HG03520 (cell line): Measurements from ENCODE around the gene PAQR8.
A peak's percentile ranks its signal among the peaks of the same experiment; 100 is the strongest.
"Not testable (repeated sequence)": the region's sequence is repeated elsewhere in the genome, so short reads cannot be mapped to it uniquely, and the experiment has no call there.

Experiments
- ATAC-seq: cut with Tn5 transposase; IDR thresholded peaks from one replicate; pipeline ENCODE4 v1.9.1; 2021; ENCODE audit warnings: mild to moderate bottlenecking, moderate library complexity; ENCODE audit not compliant: unreplicated experiment

The PAQR8 gene

DNA sequence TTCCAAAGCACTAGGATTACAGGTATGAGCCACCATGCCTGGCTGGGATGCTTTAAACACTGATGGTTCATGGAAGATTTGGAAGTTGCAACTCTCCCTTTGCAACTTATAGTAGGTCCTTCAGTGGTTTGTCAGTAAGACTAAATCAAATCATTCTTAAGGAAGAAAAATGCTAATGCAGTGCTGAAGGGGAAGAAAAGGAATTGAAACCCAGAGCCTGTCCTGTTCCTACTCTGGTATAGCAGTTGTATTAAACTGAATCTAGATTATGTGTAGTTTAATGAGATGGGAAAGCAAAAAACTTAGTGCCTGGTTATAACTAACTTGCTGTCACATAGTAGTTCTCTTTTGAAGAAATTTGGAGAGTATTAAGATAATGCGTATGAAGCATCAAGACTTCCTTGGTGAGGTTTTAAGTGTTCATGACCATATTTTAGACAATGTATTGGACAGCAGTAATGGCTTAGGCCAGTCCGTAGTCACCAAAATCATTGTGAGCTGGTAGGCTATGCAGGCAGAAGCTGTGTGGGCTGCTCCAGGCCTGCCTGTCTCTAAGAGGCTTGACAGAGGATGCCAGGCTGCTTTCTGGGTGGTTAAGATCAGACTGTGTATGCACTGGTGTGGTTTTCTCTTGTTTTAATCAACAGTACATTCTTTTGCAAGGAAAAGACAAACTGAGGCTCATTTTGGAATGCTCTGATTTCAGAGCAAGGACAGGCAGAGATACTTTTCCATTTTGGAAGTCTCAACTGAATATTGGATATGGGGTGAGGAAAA is 14.0 kb downstream of the PAQR8 start:
- ATAC-seq: no peak

- ATAC-seq: no peak
Observed at GRCh38 chr6:52376763-52377162, 14.8 kb downstream of the PAQR8 start.

GRCh38 chr6:52377538-52378221 is 15.7 kb downstream of the PAQR8 start:
- ATAC-seq: no peak

DNA sequence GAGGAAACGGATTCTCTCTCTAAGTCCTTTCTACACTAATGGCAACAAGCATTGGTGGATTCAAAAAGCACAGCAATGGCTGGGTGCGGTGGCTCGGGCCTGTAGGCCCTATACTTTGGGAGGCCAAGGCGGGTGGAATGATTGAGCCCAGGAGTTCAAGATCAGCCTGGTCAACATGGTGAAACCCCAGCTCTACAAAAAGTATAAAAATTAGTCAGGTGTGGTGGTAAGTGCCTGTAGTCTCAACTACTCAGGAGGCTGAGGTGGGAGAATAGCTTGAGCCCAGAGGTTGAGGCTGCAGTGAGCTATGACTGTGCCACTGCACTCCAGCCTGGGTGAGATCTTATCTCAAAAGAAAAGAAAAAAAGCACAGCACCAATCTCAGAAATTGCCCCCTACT is 19.3 kb downstream of the PAQR8 start:
- no peak for ATAC-seq

DNA sequence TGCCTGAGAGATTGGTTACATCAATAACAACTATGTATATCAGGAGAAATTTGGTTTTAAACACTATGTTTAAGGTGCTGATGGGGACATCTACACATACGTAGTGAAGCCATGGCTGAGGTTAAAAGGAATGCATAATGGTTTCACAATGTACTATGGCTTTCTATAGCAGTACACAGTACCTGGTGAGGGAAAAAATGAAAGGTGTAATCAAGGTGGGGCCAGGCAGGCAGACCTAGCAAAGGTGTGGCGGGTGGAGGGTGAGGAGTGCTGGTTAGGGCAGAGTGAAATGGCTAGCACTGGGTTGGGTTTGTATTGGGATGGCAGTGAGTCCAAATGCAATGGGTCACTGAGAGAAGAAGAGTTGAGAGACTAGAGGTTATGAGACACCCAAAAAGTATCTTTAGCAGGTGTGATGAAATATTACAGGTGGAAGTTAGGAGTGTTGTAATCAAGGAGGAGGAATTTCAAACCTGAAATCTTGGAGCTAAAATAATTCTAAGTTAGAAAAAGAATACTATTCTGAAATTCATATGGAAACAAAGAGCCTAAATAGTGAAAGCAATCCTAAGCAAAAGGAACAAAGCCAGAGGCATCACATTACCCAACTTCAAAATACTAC is 22.3 kb downstream of the PAQR8 start:
- ATAC-seq: no peak

GRCh38 chr6:52385074-52385473 is 23.1 kb downstream of the PAQR8 start:
- ATAC-seq: no peak

GRCh38 chr6:52388119-52388518 is 26.2 kb downstream of the PAQR8 start:
- ATAC-seq: not testable (repeated sequence)

DNA sequence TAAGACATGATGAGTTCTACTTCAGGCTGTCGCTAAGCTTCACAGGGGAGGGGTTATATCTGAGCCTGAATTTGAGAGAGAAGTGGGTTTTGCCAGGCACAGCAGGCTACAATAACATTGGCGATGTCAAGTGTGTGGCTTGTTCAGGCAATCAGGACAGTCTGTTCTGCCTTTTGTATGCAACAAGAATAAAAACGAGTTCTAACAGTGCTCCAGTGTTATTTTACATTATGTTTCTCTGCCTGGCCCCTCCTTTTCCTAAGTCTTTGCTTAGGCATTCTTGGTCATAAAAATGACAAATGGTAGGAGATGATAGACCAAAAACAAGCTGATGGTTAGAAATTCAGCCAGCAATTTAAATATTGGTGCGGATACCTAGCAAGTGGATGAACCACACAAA is 26.8 kb downstream of the PAQR8 start:
- ATAC-seq: no peak

GRCh38 chr6:52389264-52389625 is 27.3 kb downstream of the PAQR8 start:
- ATAC-seq: no peak

DNA sequence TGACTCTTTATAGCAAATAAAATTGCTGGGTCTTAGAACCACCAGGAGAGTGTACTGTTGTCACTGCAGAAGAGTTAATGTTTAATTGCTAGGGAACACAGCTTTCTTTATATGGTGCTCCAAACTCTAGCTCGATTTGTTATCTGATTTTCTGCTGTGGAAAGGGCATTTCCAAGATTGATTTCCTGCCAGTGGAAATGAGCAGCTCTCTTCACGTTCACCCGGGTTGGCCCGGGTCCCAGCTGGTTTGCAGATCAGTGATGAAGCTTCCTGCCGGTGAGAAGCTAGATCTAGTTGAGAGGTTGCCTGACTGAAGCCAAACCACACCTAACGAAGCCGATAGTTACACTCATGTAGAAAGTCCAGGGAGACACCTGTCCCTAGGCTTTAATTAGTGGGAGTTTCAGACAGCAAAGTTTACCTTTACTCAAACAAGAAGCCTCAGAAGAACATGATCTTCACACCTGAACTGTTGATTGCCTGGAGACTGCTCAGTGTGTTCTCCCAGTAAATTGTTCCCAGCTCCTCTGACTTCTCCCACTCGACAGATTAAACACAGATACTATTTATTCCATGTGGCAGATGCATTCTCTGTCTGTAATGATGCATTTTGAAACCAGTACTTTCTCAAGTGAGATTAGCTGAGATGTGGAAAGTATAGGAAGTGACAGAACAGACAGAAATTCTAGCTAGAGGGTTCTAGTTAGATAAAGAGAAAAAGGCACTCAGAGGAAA is 27.8 kb downstream of the PAQR8 start:
- ATAC-seq: peak; percentile 53

DNA sequence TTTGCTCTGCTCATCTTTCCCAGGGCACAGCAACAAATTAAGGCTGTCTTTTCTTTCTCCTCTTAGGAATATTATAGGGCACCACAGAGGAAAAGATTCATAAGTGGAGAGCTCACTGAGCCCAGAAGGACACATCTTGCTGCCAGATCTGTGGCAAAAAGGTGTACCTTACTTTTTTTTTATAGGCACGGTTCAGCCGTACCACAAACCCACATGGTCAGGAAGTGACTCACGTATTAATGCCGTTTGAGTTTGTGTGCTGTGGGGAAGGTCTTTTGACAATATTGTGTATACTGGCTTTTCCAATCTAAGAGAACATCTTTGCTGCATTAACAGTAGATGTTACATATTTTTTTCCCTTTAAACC is 28.4 kb downstream of the PAQR8 start:
- ATAC-seq: peak; percentile 46

DNA sequence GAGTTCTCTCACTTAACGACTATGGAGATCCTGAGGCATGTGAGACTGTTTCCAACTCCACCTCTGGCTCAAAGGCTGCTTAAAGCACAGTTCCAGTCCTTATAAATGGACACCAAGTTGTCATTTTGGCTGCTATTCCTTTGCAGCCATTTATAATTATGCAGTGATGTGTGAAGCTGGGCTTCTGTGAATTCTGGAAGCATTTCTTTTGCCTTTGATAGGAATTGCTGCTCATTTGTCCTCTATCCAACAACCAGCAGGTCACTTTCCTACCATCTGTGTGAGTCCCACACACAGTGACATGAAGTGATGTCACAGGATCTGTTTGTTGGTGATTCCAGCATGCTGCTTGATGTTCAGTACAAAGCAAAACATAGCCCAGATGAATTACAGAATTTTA is 29.6 kb downstream of the PAQR8 start:
- no peak for ATAC-seq

DNA sequence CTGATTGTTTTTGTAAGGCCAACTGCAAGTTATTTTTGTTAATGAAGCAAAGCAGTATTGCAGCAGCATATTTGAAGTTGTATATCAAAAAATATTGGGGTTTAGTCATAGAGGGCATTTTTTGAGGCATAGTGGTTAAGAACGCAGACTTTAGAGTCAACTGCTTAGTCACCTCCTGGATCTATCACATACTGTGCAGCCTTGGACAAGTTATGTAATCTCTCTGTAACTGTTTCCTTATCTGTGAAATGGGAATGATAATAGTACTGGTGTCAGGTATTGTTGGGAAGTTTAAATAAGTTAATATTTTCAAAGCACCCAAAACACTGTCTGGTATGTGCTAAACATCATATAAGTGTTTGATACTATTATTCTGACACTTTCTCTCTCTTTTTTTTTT is 31.0 kb downstream of the PAQR8 start:
- ATAC-seq: no peak

DNA sequence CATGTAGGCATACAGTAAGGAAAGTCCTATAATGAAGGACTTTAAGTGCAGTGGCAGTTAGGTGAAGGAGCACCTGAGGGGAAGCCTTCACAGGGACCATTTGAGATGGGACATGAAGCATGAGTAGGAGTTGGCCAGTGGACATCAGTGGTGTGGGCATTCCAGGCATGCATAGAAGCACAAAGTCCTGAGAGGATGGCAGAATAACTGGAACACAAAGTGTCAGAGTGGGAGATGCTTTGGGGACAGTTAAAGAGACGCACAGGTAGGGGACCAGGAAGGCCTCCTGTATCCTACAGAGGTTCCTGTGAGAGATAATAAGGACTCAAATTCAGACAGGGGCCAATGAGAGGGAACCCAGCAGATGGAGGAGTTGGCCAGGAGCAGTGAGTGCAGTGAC is 31.8 kb downstream of the PAQR8 start:
- no peak for ATAC-seq

GRCh38 chr6:52394251-52394666 is 32.3 kb downstream of the PAQR8 start:
- ATAC-seq: peak; percentile 50

GRCh38 chr6:52395969-52396368 is 34.0 kb downstream of the PAQR8 start:
- ATAC-seq: no peak

DNA sequence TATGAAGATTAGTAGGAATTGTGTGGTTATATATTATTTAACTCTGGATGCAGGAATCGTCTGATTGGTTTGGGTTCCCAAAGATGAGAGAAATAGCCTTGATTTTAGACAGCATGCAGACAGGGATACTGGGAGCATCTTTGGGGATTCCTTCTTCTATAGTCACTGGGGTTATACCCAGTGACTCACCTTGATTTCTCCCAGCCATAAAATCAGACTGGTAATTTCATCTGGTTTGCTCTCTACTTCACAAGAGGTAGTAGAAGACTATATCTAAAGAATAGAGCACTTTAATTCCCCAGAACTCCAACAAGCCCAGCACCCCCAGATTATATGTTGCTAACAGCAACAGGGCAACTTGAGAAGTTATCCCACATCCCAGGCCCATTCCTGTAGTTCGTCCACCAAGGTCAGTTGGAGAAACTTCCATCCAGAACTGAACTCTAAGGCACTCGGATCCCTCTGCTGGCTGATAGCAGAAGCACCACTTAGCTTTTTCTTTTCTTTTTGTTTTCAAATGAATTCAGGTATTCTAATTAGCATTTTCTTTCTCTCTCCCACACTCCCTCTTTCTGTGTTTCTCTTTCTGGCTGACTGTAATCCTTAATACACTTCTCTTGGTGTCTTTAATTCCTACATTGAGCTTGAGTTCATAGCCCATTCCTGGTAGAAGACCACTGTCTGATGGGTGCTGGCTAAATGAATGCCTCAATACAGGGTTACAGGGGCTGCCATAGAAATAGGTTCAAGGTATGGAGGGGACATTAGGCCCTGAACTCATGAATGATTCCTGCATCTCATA is 37.8 kb downstream of the PAQR8 start:
- ATAC-seq: no peak

GRCh38 chr6:52400313-52401041 is 38.5 kb downstream of the PAQR8 start:
- ATAC-seq: no peak

- ATAC-seq: no peak
Observed at GRCh38 chr6:52403086-52403485, 41.1 kb downstream of the PAQR8 start.

DNA sequence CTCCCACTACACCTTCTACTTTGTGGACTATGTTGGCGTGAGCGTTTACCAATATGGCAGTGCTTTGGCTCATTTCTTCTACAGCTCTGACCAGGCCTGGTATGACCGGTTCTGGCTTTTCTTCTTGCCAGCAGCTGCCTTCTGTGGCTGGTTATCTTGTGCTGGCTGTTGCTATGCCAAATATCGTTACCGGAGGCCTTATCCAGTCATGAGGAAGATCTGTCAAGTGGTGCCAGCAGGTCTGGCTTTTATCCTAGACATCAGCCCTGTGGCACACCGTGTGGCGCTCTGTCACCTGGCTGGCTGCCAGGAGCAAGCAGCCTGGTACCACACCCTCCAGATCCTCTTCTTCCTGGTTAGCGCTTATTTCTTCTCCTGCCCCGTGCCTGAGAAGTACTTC is 41.7 kb downstream of the PAQR8 start:
- no peak for ATAC-seq
